Uterus (tissue), 2 donors: ENCODE measurements around the gene GFM1.

ENCODE experiments used
- POLR2A ChIP-seq, 2 donors: fragments of 450-650 bp; IDR thresholded peaks; one replicate each; pipeline ENCODE4 v1.6.1; 2016; ENCODE audit warnings: antibody characterized with exemption in 2 of 2, mild to moderate bottlenecking in 1 of 2, moderate library complexity in 1 of 2
- TF ChIP-seq, protein P1 (sequence below), 4 experiments: fragments of 200-600 bp in 2 of 4; fragments of 450-650 bp in 2 of 4; sonication (generic) in 2 of 4; IDR thresholded peaks; one replicate each; pipeline ENCODE4 v1.5.1; 2016 to 2019; ENCODE audit warnings: antibody characterized with exemption in 4 of 4, mild to moderate bottlenecking in 2 of 4, moderate library complexity in 1 of 4

DNA sequence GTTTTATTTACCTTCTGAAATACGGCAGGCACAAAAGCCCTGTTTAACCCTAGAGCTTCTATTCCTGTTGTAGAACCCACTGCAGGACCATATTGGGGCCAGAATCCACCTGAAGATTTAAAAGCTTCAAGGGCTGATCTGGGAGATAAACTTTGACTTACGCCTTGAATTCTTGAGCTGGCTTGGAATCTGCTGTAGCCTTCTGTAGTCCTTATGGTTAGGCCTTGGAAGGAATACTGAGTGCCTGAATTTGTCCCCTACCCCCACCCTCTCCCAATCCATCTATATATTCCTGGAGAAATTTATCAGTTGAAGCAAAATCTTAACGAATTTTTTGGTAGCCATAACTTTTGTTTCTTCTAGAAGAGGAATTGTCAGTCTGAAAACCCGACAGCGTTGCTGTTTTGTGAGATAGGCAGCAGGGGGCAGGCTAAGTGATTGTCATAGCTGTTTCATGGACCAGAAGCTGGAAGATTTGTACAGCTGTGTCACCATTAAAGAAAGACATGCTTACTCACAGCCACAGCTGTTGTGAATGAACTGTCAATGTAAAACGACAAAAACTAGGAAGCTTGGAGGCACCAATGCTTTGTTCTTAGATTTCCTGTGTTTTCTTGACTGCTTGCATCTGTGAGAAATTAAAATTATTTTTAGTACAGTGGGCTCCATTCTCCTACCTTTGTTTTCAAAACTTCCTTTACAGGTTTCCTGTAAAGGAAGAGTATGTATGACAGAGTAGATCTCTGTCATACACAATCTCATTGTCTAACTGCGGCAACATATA lies 15.3 kb downstream of the GFM1 start:
- TF ChIP-seq, protein P1, sequence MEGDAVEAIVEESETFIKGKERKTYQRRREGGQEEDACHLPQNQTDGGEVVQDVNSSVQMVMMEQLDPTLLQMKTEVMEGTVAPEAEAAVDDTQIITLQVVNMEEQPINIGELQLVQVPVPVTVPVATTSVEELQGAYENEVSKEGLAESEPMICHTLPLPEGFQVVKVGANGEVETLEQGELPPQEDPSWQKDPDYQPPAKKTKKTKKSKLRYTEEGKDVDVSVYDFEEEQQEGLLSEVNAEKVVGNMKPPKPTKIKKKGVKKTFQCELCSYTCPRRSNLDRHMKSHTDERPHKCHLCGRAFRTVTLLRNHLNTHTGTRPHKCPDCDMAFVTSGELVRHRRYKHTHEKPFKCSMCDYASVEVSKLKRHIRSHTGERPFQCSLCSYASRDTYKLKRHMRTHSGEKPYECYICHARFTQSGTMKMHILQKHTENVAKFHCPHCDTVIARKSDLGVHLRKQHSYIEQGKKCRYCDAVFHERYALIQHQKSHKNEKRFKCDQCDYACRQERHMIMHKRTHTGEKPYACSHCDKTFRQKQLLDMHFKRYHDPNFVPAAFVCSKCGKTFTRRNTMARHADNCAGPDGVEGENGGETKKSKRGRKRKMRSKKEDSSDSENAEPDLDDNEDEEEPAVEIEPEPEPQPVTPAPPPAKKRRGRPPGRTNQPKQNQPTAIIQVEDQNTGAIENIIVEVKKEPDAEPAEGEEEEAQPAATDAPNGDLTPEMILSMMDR (IDR thresholded peaks at IDR 0.05): peak; percentile 24 to 55 (median 54)
- no peak for TF ChIP-seq POLR2A (IDR thresholded peaks at IDR 0.05)
